B cell (primary cell): ENCODE measurements around the gene MRPL32. TPM values are rescaled to one million over a fixed set of nuclear protein-coding genes. Genes with fewer than 3 reads are reported as not detected.

Source experiments
- ATAC-seq: fragments of 200-7000 bp; cut with Tn5 transposase; one replicate; pipeline ENCODE4 v1.10.0; 2021; ENCODE audit warnings: low read depth, mild to moderate bottlenecking, moderate number of reproducible peaks, moderate library complexity
- CTCF ChIA-PET: fragments of 350-600 bp; sonication (Branson Sonifier 250); formaldehyde crosslinking; loops from one replicate; lab custom pipeline; 2021; ENCODE audit warnings: antibody characterized with exemption, inconsistent platforms; lab: Charles Lee
- POLR2A ChIA-PET: fragments of 350-600 bp; sonication (Branson Sonifier 250); formaldehyde crosslinking; loops from one replicate; lab custom pipeline; 2021; ENCODE audit warnings: antibody characterized with exemption; lab: Charles Lee
- DNase-seq: peaks from one replicate; pipeline ENCODE4 v3.0.0; 2013
- H2AFZ ChIP-seq: 2 replicates; pipeline ENCODE4 v1.6.1; 2012; ENCODE audit warnings: mild to moderate bottlenecking, low read depth, low read length; ENCODE audit not compliant: insufficient read depth, poor library complexity, severe bottlenecking
- H3K27ac ChIP-seq, 2 donors: 1 replicate in 1 of 2; 2 replicates in 1 of 2; pipeline ENCODE4 v1.5.1; 2012 to 2013; ENCODE audit warnings: low read length in 2 of 2, mild to moderate bottlenecking in 2 of 2, moderate library complexity in 1 of 2
- H3K27me3 ChIP-seq, 4 experiments: fragments of 200-600 bp in 1 of 4; sonication (generic) in 1 of 4; replicated peaks in 1 of 4; 1 replicate in 2 of 4; 2 replicates in 2 of 4; pipeline versions ENCODE4 v1.6.1 to v1.7.0; 2013 to 2016; ENCODE audit warnings: low read length in 3 of 4, mild to moderate bottlenecking in 2 of 4, mixed read lengths in 1 of 4, moderate library complexity in 1 of 4; ENCODE audit not compliant: insufficient read depth in 4 of 4, control insufficient read depth in 3 of 4; ENCODE audit errors: control extremely low read depth in 1 of 4
- H3K36me3 ChIP-seq, 2 experiments: replicated peaks in 1 of 2; 1 replicate in 1 of 2; 2 replicates in 1 of 2; pipeline versions ENCODE4 v1.6.1 to v1.7.1; 2013; ENCODE audit warnings: low read length in 1 of 2; ENCODE audit not compliant: insufficient read depth in 2 of 2, control insufficient read depth in 1 of 2; ENCODE audit errors: control extremely low read depth in 1 of 2, extremely low read depth in 1 of 2
- H3K4me1 ChIP-seq, 2 donors: fragments of 200-600 bp in 1 of 2; sonication (generic) in 1 of 2; 1 replicate in 1 of 2; 2 replicates in 1 of 2; pipeline versions ENCODE4 v1.5.1 to v1.6.1; 2013 to 2017; ENCODE audit warnings: low read length in 2 of 2; ENCODE audit not compliant: control insufficient read depth in 2 of 2, insufficient read depth in 2 of 2
- H3K4me2 ChIP-seq: replicated peaks from 2 replicates; pipeline ENCODE3; 2012; ENCODE audit warnings: mild to moderate bottlenecking, low read depth, low read length; ENCODE audit not compliant: poor library complexity, severe bottlenecking
- H3K4me3 ChIP-seq, 5 experiments: fragments of 200-600 bp in 1 of 5; sonication (generic) in 1 of 5; 1 replicate in 3 of 5; 2 replicates in 2 of 5; pipeline versions ENCODE4 v1.5.1 to v1.7.0; 2011 to 2016; ENCODE audit warnings: low read length in 4 of 5, mild to moderate bottlenecking in 4 of 5, low read depth in 2 of 5, control low read depth in 1 of 5, moderate library complexity in 1 of 5; ENCODE audit not compliant: insufficient read depth in 1 of 5; ENCODE audit errors: control extremely low read depth in 1 of 5, extremely low read depth in 1 of 5
- H3K79me2 ChIP-seq: fragments of 200-600 bp; sonication (generic); one replicate; pipeline ENCODE4 v1.6.0; 2016; ENCODE audit warnings: low read length; ENCODE audit not compliant: control insufficient read depth, insufficient read depth
- H3K9ac ChIP-seq: fragments of 200-600 bp; sonication (generic); 2 replicates; pipeline ENCODE4 v1.6.1; 2017; ENCODE audit warnings: mild to moderate bottlenecking, low read length, moderate library complexity
- H3K9me3 ChIP-seq, 3 donors: one replicate each; pipeline versions ENCODE4 v1.6.1 to v1.7.1; 2013; ENCODE audit warnings: low read length in 2 of 3; ENCODE audit not compliant: control insufficient read depth in 2 of 3, insufficient read depth in 1 of 3; ENCODE audit errors: control extremely low read depth in 1 of 3
- H4K20me1 ChIP-seq: 2 replicates; pipeline ENCODE4 v1.6.0; 2012; ENCODE audit warnings: mild to moderate bottlenecking, low read length; ENCODE audit not compliant: insufficient read depth, control insufficient read depth, poor library complexity, severe bottlenecking
- H3K27ac Mint-ChIP-seq: one replicate; pipeline ENCODE4 v1.8.0; 2021; ENCODE audit warnings: mixed read lengths
- H3K27me3 Mint-ChIP-seq: one replicate; pipeline ENCODE4 v1.8.0; 2021; ENCODE audit warnings: mixed read lengths
- H3K4me1 Mint-ChIP-seq: one replicate; pipeline ENCODE4 v1.8.0; 2021; ENCODE audit warnings: mixed read lengths
- H3K4me3 Mint-ChIP-seq: one replicate; pipeline ENCODE4 v1.8.0; 2021; ENCODE audit warnings: mixed read lengths
- H3K9me3 Mint-ChIP-seq: one replicate; pipeline ENCODE4 v1.8.0; 2022; ENCODE audit warnings: mixed read lengths; ENCODE audit not compliant: insufficient read depth
- CTCF ChIP-seq: fragments of 200-600 bp; IDR thresholded peaks from one replicate; pipeline ENCODE4 v1.8.0; 2022; ENCODE audit warnings: antibody characterized with exemption, mild to moderate bottlenecking
- EZH2 ChIP-seq: IDR thresholded peaks from 2 replicates; pipeline ENCODE4 v1.6.1; 2012; ENCODE audit warnings: borderline replicate concordance, low read depth, mild to moderate bottlenecking, moderate library complexity, low read length; ENCODE audit not compliant: insufficient read depth, poor library complexity, severe bottlenecking
- WGBS: methylation state at CpG from one replicate; pipeline ENCODE4 v1.1.5; 2013; ENCODE audit warnings: missing lambda C conversion rate; ENCODE audit not compliant: insufficient coverage; 5-methylcytosine and 5-hydroxymethylcytosine counted together
- intact Hi-C: fragments of 100-400 bp; cut with micrococcal nuclease; formaldehyde crosslinking; loops from one replicate; pipeline ENCODE4 v1.10.0; 2022
- polyA plus RNA-seq: library from polyadenylated mRNA; depleted of rRNA; stranded (reverse); fragments of >200 nt; gene quantifications from 2 replicates; pipeline ENCODE4 v1.2.3, GENCODE V29; 2012
- total RNA-seq, 2 donors: library from RNA; stranded (reverse); fragments of 120-200 nt in 1 of 2; gene quantifications; 1 replicate in 1 of 2; 2 replicates in 1 of 2; pipeline versions ENCODE4 v1.2.3 to v1.2.4, GENCODE V29; 2013 to 2022

Gene MRPL32
- total and polyA plus RNA-seq, 2 donors (not counting 1 experiment from before 2014, with no cell fraction given), result 25.3 to 31.7 TPM

- no peaks in the 10 kb centered on the region for H4K20me1 ChIP-seq
- no peak overlapping the region for H3K9ac ChIP-seq
- H3K9me3 ChIP-seq, result peaks cover 0 to 10% (median 1%) of the 10 kb centered on the region in 3 donors
- intact Hi-C loops, result no loop called here
- H3K4me1 ChIP-seq, result no peaks in the 10 kb centered on the region
- CTCF ChIA-PET, result no interaction called here
- TF ChIP-seq CTCF (no peak), EZH2 (no peak)
- no peaks in the 10 kb centered on the region for H3K4me1 Mint-ChIP-seq
- no peaks in the 10 kb centered on the region for H3K36me3 ChIP-seq
- no peaks in the 10 kb centered on the region for H3K79me2 ChIP-seq
- H2AFZ ChIP-seq, result no peak overlapping the region
- DNase-seq (no peak), ATAC-seq (no peak)
- H3K27ac ChIP-seq, result no peak overlapping the region
- H3K27ac Mint-ChIP-seq, result no peak overlapping the region
- H3K9me3 Mint-ChIP-seq, result no peaks in the 10 kb centered on the region
- H3K4me2 ChIP-seq, result no peak overlapping the region
- POLR2A ChIA-PET, result interaction anchor here (0.6 kb wide), 1 partner anchor 159 kb away, joined by 5 read pairs; no protein-coding TSS in a partner anchor
- H3K27me3 Mint-ChIP-seq, result peaks cover 6% of the 10 kb centered on the region
- no peak overlapping the region for H3K4me3 ChIP-seq
- H3K27me3 ChIP-seq, result peaks cover 0 to 5% (median 0%) of the 10 kb centered on the region in 4 experiments
- no peak overlapping the region for H3K4me3 Mint-ChIP-seq
Observed at GRCh38 chr7:42956062-42956461, 23.9 kb downstream of the MRPL32 start.

DNA sequence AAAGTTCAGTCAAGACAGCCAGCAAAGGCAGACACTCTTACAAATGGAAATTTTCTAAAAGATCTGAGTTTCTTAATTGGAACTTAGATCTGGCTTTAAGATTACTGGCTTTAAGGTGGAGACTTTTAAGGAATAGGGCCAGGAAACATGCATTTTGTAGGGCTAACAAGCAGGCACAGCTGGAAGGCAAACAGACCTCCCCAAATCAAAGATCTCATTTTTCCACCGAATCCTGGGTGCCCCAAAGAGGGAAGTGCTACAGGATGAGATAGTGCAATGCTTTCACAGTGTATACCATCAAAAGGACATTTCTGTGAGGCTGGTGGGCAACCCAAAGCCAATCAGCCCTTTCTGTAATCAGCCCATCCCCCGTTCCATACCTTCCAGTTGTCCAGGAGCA, 27.4 kb downstream of the MRPL32 start:
- H3K4me1 Mint-ChIP-seq, result no peaks in the 10 kb centered on the region
- DNase-seq (no peak), ATAC-seq (no peak)
- no CpG with 5 or more reads among the region's 2 CpGs for WGBS
- Histone ChIP-seq H3K27ac (no peak overlapping the region), H3K9ac (no peak overlapping the region), H3K79me2 (no peaks in the 10 kb centered on the region), H3K4me1 (no peaks in the 10 kb centered on the region), H2AFZ (no peak overlapping the region), H3K4me3 (no peak overlapping the region), H4K20me1 (no peaks in the 10 kb centered on the region), H3K27me3 (peaks cover 0 to 9% (median 0%) of the 10 kb centered on the region in 4 experiments), H3K9me3 (peaks cover 0 to 10% (median 0%) of the 10 kb centered on the region in 3 donors), H3K36me3 (no peaks in the 10 kb centered on the region), H3K4me2 (no peak overlapping the region)
- CTCF ChIA-PET, result no interaction called here
- intact Hi-C loops, result no loop called here
- TF ChIP-seq CTCF (no peak), EZH2 (no peak)
- H3K9me3 Mint-ChIP-seq, result no peaks in the 10 kb centered on the region
- H3K27ac Mint-ChIP-seq, result no peak overlapping the region
- peaks cover 15% of the 10 kb centered on the region for H3K27me3 Mint-ChIP-seq
- POLR2A ChIA-PET, result no interaction called here
- H3K4me3 Mint-ChIP-seq, result no peak overlapping the region
